ENCODE data around the gene CDK4.

DNA sequence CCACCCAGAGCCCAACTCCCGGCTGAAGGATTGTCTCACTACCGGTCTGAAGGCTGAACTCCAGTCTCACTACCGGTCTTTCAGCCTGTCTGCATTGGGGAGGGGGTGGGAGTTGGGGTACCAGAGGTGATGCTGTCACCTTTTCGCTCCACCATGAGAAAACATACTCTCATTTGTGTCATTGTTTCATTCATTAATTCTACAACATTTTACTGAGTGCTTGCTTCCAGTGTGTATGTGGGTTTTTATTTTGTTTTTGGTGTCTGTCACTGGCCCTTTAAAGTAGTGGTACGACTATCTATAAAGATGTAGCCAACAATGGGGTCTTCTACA lies 524 bp upstream of the CDK4 start:
- no peak for TF ChIP-seq POLR2A (IDR thresholded peaks at IDR 0.05)
- TF ChIP-seq, protein P1, sequence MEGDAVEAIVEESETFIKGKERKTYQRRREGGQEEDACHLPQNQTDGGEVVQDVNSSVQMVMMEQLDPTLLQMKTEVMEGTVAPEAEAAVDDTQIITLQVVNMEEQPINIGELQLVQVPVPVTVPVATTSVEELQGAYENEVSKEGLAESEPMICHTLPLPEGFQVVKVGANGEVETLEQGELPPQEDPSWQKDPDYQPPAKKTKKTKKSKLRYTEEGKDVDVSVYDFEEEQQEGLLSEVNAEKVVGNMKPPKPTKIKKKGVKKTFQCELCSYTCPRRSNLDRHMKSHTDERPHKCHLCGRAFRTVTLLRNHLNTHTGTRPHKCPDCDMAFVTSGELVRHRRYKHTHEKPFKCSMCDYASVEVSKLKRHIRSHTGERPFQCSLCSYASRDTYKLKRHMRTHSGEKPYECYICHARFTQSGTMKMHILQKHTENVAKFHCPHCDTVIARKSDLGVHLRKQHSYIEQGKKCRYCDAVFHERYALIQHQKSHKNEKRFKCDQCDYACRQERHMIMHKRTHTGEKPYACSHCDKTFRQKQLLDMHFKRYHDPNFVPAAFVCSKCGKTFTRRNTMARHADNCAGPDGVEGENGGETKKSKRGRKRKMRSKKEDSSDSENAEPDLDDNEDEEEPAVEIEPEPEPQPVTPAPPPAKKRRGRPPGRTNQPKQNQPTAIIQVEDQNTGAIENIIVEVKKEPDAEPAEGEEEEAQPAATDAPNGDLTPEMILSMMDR (IDR thresholded peaks at IDR 0.05): no peak

Measured in lower leg skin (tissue), 3 donors.